ENCODE data around the gene KCTD3. TPM values are rescaled to one million over a fixed set of nuclear protein-coding genes. Genes with fewer than 3 reads are reported as not detected.

The KCTD3 gene
- total RNA-seq, 1 experiment from 2014 or later = 39.3 TPM

DNA sequence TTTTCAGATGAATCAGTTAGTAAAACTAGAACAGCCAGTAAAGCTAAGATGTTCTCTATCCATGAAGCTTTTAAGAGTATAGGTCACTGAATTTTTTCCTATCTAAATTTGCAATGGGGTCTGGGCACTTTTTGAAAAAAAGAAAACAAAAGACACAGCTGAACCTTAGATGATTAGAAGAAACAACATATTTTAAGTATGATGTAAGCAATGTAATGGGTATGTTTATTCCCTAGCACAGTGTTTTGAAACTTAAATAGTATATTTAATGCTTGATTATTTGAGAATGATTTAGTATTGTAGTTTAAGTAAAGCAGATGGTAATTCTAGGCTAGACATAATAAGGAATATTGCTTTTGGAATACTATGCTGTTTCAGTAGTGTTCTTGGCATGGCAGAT lies 36.2 kb downstream of the KCTD3 start:
- peaks cover 0 to 21% (median 18%) of the 10 kb centered on the region in 3 experiments; a peak in 6 of 7 replicates for H3K36me3 Mint-ChIP-seq (ENCODE audit: insufficient read depth in 1 of 3, low read depth in 3 of 3)
- Histone ChIP-seq H3K9ac (ENCODE audit: extremely low read depth, insufficient read length, low read length) (no peak overlapping the region), H3K27ac (ENCODE audit: insufficient read length, low read depth, low read length) (no peak overlapping the region), H3K79me2 (ENCODE audit: insufficient read depth, low read length) (no peaks in the 10 kb centered on the region), H3K27me3 (ENCODE audit: insufficient read depth, low read length) (no peaks in the 10 kb centered on the region), H3K18ac (ENCODE audit: insufficient read length, low read depth, low read length) (no peak overlapping the region), H3K9me3 (ENCODE audit: control insufficient read depth, low read depth, low read length) (no peaks in the 10 kb centered on the region), H4K5ac (ENCODE audit: insufficient read length, low read depth, low read length) (no peak overlapping the region), H3K56ac (ENCODE audit: insufficient read length, low read depth, low read length) (no peak overlapping the region), H2BK20ac (ENCODE audit: low read depth, low read length, poor library complexity, severe bottlenecking) (no peak overlapping the region), H2AFZ (ENCODE audit: low read length) (no peak overlapping the region), H4K20me1 (ENCODE audit: control insufficient read depth, insufficient read depth, insufficient read length) (no peaks in the 10 kb centered on the region), H3K79me1 (ENCODE audit: insufficient read depth, low read depth, low read length, poor library complexity, severe bottlenecking) (no peaks in the 10 kb centered on the region), H3K23me2 (ENCODE audit: insufficient read length, low read depth, low read length, poor library complexity, severe bottlenecking) (no peaks in the 10 kb centered on the region), H2AK5ac (ENCODE audit: insufficient read length, low read length) (no peak overlapping the region), H3K4me2 (ENCODE audit: insufficient read depth, insufficient read length, low read length) (no peak overlapping the region), H3K14ac (ENCODE audit: insufficient read depth, low read length) (no peak overlapping the region), H4K91ac (ENCODE audit: insufficient read length, low read depth, low read length) (no peak overlapping the region), H2BK5ac (ENCODE audit: insufficient read length, low read length) (no peak overlapping the region), H3K4ac (ENCODE audit: low read depth, low read length) (no peak overlapping the region), H3K4me1 (ENCODE audit: insufficient read depth, low read length) (no peaks in the 10 kb centered on the region; the same call in 1 of the 2 replicates), H2BK120ac (ENCODE audit: low read depth, low read length, poor library complexity, severe bottlenecking) (no peak overlapping the region), H2BK15ac (ENCODE audit: low read depth, low read length) (no peak overlapping the region), H4K8ac (replicated peaks; ENCODE audit: insufficient read length, low read depth, low read length) (no peak overlapping the region), H3T11ph (ENCODE audit: low read length) (no peak overlapping the region), H2BK12ac (ENCODE audit: insufficient read length, low read depth, low read length) (no peak overlapping the region), H3K23ac (ENCODE audit: insufficient read length, low read depth, low read length) (no peak overlapping the region)
- H3K27ac Mint-ChIP-seq = no peak overlapping the region
- no peaks in the 10 kb centered on the region for H3K27me3 Mint-ChIP-seq (ENCODE audit: low read depth)
- H3K4me1 Mint-ChIP-seq = peaks cover 26 to 30% of the 10 kb centered on the region in 2 experiments
- H3K4me3 Mint-ChIP-seq = no peak overlapping the region
- DNase-seq = no peak
- H3K9me3 Mint-ChIP-seq = no peaks in the 10 kb centered on the region
- TF ChIP-seq, protein P1, sequence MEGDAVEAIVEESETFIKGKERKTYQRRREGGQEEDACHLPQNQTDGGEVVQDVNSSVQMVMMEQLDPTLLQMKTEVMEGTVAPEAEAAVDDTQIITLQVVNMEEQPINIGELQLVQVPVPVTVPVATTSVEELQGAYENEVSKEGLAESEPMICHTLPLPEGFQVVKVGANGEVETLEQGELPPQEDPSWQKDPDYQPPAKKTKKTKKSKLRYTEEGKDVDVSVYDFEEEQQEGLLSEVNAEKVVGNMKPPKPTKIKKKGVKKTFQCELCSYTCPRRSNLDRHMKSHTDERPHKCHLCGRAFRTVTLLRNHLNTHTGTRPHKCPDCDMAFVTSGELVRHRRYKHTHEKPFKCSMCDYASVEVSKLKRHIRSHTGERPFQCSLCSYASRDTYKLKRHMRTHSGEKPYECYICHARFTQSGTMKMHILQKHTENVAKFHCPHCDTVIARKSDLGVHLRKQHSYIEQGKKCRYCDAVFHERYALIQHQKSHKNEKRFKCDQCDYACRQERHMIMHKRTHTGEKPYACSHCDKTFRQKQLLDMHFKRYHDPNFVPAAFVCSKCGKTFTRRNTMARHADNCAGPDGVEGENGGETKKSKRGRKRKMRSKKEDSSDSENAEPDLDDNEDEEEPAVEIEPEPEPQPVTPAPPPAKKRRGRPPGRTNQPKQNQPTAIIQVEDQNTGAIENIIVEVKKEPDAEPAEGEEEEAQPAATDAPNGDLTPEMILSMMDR (conservative IDR thresholded peaks at IDR 0.05) = no peak

All from H9 (cell line).